Pulmonary artery endothelial cell (primary cell): ENCODE measurements around the gene AMPD2. TPM values are rescaled to one million over a fixed set of nuclear protein-coding genes. Genes with fewer than 3 reads are reported as not detected.

Source experiments
- DNase-seq: peaks from one replicate; pipeline ENCODE4 v3.0.0-alpha.2; 2011; ENCODE audit warnings: low read depth, low spot score
- total RNA-seq: library from RNA; depleted of rRNA; stranded (reverse); fragments of >200 nt; gene quantifications from 2 replicates; pipeline ENCODE4 v1.2.3, GENCODE V29; 2014

AMPD2 gene
- total RNA-seq, 1 donor from 2014 or later = 49.5 TPM

DNA sequence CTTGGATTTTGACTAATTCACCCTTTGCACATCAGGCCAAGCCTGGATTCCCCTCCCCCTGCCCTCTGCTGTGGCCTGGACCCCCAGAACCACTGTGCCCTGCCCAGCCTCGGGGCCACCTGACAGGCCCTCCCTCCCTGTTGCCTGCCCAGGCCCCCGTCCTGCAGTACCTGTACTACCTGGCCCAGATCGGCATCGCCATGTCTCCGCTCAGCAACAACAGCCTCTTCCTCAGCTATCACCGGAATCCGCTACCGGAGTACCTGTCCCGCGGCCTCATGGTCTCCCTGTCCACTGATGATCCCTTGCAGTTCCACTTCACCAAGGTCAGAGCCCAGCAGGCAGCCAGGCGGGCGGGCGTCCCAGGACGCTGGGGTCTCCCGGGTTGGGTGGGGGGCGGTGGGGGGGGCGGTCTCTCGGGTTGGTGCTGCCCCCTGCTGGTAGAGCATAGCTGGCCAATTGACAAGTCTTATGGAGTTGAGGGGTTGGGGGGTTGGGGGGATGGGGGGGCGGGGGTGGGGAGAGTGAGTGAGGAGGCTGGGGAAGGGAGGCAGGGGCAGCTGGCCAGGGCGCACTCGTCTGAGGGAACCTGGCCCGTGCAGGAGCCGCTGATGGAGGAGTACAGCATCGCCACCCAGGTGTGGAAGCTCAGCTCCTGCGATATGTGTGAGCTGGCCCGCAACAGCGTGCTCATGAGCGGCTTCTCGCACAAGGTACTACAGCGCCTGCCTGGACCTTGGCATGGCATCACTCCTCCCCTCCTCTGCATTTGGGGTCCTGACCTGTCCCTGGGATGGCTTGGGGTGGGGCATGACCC, 10.7 kb downstream of the AMPD2 start:
- no peak for DNase-seq

GRCh38 chr1:109630898-109631512, 11.4 kb downstream of the AMPD2 start:
- no peak for DNase-seq

- no peak for DNase-seq
These were observed 12.2 kb downstream of the AMPD2 start for GRCh38 chr1:109631513-109632505.

DNA sequence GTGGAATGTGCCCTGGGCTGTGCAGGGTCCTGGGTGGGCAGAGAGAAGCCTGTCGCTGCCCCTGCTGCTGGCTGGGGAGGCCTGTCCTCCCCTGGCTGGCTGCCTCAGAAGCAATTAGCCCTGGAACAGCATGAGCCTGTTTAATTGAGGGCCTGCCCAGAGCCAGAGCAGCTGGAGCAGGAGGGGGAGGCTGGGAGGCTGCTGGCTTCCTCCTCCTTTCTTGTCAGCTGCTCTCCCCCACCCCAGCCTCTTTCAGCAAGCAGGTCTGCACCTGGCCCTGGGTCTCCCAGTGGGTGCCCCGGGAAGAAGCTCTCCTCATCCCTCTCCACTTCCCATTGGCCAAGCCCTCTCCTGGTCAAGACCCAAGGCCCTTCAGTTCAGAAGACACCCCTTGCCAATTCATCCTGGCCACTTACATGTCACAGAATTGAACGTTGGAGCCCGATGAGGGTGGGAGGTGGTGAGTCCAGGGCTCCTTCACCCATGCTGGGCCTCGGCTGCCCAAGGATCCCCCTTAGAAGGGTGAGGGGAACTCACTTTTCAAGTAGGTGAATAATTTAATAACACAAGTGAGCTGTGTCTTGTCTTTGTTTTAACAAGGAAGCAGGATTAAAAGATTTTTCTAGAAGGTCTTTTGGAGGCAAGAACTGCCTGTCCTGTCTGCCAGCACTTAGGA, 13.2 kb downstream of the AMPD2 start:
- DNase-seq = no peak

GRCh38 chr1:109634292-109634691, 14.7 kb downstream of the AMPD2 start:
- DNase-seq = no peak

GRCh38 chr1:109634771-109635750, 15.4 kb downstream of the AMPD2 start:
- no peak for DNase-seq

GRCh38 chr1:109635862-109636200, 16.2 kb downstream of the AMPD2 start:
- DNase-seq = no peak

DNA sequence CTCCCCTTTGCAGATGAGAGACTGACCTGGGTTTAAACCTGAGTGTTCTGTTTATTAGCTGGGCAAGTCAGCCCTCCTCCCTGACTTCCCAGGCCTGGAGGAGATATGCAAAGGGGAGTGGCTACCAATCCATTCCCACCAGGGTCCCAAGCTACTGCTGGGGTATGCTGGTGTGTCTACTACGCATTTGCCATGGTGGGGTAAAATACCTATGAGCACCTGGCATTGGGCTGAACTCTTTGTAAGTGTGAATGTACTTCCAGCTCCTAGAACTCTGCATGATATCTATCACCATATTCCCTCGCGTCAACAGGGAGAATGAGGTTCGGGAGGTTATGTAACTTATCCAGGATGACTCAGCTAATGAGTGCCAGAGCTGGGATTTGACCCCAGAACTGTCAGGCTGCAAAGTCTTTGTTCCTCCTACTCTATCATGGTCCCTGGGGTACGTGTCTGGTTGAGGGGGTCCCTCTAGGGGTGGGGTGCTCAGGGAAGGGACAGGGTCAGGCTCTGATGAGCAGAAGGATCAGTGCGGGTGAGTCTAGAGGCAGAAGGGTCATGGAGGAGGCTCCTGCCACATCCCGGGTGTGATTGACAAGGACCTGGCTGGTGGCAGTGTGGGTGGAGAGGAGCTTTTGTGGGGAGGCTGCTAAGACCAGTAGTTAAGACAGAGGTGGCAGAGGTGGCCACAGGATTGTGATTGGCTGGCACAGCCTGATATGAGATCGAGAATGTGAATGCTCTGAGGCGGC, 16.7 kb downstream of the AMPD2 start:
- DNase-seq = no peak

DNA sequence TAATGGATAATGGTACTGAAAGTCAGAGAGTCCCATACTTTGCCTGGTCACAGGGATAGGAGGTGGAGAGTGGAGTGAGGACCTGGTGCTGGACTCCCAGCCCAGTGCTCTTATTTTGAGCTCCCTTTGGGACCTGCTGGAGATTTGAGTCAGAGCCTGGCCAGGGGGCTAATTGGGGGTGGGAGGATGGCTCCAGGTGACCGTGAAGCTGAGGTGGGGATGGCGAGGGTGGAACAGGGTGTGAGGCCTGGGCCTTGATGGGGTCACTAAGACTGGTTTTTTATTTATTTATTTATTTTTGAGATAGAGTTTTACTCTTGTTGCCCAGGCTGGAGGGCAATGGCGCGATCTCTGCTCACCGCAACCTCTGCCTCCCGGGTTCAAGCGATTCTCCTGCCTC, 17.8 kb downstream of the AMPD2 start:
- DNase-seq = no peak

DNA sequence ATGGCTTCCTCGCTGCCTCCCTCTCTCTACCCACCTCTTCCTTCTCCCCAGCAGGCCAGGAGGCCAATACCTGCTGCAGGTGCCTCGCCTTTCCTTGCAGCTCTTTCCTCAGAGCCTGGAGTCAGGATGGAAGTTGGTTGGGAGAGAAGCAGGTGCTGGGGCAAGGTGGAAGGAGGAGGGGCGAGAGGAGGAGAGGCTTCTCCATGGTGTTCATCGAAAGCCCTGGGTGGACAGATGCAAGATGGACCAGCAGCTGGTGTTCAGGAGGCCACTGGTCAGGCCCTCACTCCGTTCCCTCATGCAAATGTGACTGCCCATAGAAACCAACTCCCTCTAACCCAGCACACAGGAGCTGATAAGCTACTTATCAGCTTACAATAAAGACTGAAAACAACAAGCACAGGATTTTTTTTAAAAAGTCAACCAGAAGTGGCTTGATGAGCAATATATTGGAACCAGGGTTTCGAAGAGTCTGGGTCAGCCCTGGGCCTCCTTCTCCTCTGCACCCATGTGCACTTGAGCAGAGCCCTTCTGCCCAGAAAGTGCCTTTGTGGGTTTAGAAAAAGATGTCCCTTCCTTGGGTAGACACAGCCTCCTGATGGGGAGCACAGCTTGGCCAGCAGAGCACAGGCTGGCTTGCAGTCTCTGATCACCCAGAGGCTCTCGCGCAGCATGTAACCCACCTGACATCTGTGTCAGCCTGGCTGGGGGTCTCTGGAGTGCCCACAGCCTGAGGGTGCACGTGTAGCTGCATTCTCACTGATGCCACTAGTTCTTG, 19.6 kb downstream of the AMPD2 start:
- DNase-seq = no peak

DNA sequence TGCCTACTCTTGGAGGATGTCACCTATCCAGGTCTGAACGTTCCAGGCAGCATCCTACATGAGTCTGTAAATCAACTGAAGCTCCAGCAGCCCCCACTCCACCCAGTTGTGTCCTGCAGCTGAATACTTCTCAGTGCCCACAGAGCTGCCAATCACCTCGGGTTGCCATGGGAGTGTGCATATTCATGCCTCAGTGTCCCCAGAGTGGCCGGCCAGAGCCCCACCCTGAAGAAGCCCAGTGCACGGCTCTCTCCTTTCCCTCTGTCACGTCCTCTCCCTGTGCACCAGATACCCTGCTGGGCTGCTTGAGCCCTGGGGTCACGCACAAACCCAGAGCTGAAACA, 20.2 kb downstream of the AMPD2 start:
- no peak for DNase-seq

GRCh38 chr1:109640285-109640865, 20.7 kb downstream of the AMPD2 start:
- no peak for DNase-seq

GRCh38 chr1:109641078-109641740, 21.6 kb downstream of the AMPD2 start:
- DNase-seq = no peak

- DNase-seq = no peak
These were observed 22.2 kb downstream of the AMPD2 start for GRCh38 chr1:109641861-109642260.

DNA sequence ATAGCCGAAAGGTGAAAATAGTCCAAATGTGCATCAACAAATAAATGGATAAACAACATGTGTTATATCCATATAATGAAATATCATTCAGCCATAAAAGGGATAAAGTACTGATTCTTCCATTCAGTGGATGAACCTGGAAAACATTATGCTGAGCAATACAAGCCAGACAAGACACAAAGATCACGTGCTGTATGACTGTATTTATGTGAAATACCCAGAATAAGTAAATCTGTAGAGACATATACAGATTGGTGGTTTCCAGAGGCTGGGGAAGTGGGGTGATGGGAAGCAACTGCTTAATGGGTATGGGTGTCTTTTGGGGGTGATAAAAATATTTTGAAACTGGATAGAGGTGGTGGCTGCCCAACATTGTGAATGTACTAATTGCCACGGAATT, 23.0 kb downstream of the AMPD2 start:
- no peak for DNase-seq

- no peak for DNase-seq
These were observed 24.0 kb downstream of the AMPD2 start for GRCh38 chr1:109643385-109644230.

DNA sequence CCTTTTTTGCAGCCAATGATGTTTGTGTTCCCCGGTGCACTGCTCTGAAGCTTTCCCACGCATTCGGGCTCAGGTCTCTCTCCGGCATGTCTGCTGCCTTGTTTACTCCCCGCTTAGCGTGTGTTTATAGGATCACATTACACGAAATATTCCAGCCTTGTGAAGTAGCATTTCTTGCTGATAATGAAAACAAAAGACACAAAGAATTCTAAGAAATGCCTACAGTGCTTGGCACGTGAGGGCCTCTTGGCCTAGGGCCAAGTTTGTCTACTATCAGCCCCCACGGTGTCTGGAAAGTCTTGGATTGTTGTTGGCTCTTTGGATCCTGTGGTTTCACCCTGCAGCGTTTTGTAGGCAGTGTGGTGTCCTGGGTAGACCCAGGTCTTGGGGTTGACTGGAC, 25.0 kb downstream of the AMPD2 start:
- no peak for DNase-seq
